Left ventricle myocardium inferior (tissue), 1 donor: ENCODE measurements around the gene TMEM43. TPM values are rescaled to one million over a fixed set of nuclear protein-coding genes. Genes with fewer than 3 reads are reported as not detected.
"Not testable (repeated sequence)": the region's sequence is repeated elsewhere in the genome, so short reads cannot be mapped to it uniquely, and the experiment has no call there.

Source experiments
- DNase-seq: peaks from one replicate; pipeline ENCODE4 v3.0.0-alpha.2; 2020
- H3K27ac ChIP-seq: fragments of 200-600 bp; replicated peaks from 2 replicates; pipeline ENCODE4 v1.8.0; 2021
- H3K27me3 ChIP-seq: fragments of 200-600 bp; 2 replicates; pipeline ENCODE4 v1.8.0; 2021; ENCODE audit warnings: low read depth
- H3K36me3 ChIP-seq: fragments of 200-600 bp; 2 replicates; pipeline ENCODE4 v1.8.0; 2021
- H3K4me1 ChIP-seq: fragments of 200-600 bp; 2 replicates; pipeline ENCODE4 v1.8.0; 2021
- H3K4me3 ChIP-seq: fragments of 200-600 bp; 2 replicates; pipeline ENCODE4 v1.8.0; 2021; ENCODE audit warnings: mild to moderate bottlenecking, moderate library complexity
- H3K9me3 ChIP-seq: fragments of 200-600 bp; replicated peaks from 2 replicates; pipeline ENCODE4 v1.8.0; 2021
- CTCF ChIP-seq: fragments of 200-600 bp; IDR thresholded peaks from 2 replicates; pipeline ENCODE4 v1.8.0; 2021; ENCODE audit warnings: antibody characterized with exemption, mild to moderate bottlenecking, borderline replicate concordance
- intact Hi-C: fragments of 100-400 bp; cut with micrococcal nuclease; formaldehyde crosslinking; loops from one replicate; pipeline ENCODE4 v1.11.0; 2022
- total RNA-seq: library from RNA; stranded (reverse); fragmentation: NEBNext Ultra II Directional; extraction: Animal tissue kit (Norgen Biotek cat#: 25700); gene quantifications from one replicate; pipeline ENCODE4 v1.2.1, GENCODE V29; 2021
- donor health status: DM: no; HTN: yes; CAD: no; lungs with severe emphysema.

The TMEM43 gene
- total RNA-seq, 1 donor from 2014 or later, result 44.4 TPM

GRCh38 chr3:14093831-14094230 is 31.0 kb upstream of the TMEM43 start:
- intact Hi-C loops, result no loop called here
- Histone ChIP-seq H3K27me3 (peaks cover 35% of the 10 kb centered on the region), H3K4me1 (no peaks in the 10 kb centered on the region), H3K9me3 (peaks cover 17% of the 10 kb centered on the region), H3K36me3 (no peaks in the 10 kb centered on the region), H3K27ac (no peak overlapping the region), H3K4me3 (no peak overlapping the region)
- TF ChIP-seq CTCF, result no peak
- no peak for DNase-seq

- no peak for TF ChIP-seq CTCF
- DNase-seq, result no peak
- Histone ChIP-seq H3K4me3 (no peak overlapping the region), H3K9me3 (peaks cover 13% of the 10 kb centered on the region), H3K36me3 (no peaks in the 10 kb centered on the region), H3K27ac (no peak overlapping the region), H3K27me3 (peaks cover 37% of the 10 kb centered on the region), H3K4me1 (no peaks in the 10 kb centered on the region)
- intact Hi-C loops, result no loop called here
Observed at GRCh38 chr3:14096742-14097141, 28.1 kb upstream of the TMEM43 start.

DNA sequence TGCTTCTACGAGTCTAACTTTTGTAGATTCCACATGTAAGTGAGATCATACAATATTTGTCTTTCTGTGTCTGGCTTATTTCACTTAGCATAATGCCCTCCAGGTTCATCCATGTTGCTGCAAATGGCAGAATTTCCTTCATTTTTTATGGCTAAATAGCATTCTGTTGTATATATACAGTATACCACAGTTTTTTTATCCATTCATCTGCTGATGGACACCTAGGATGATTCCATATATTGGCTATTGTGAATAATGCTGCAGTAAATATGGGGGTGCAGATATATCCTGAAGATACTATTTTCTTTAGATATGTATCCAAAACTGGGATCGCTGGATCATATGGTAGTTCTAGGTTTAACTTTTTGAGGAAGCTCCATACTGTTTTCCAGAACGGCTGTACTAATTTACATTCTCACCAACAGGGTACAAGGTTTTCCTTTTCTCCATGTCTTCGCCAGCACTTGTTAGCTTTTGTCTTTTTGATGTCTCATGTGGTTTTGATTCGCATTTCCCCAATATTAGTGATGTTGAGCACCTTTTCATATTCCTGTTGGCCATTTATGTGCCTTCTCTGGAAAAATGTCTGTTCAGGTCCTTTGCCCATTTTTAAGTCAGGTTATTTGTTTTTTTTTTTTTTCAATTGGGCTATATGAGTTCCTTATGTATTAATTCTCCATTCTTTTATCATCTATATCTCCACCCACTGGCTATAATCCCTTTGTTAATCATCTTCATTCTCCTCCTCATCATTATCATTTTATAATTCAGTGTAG is 27.0 kb upstream of the TMEM43 start:
- Histone ChIP-seq H3K36me3 (no peaks in the 10 kb centered on the region), H3K4me3 (no peak overlapping the region), H3K27ac (no peak overlapping the region), H3K4me1 (no peaks in the 10 kb centered on the region), H3K27me3 (peaks cover 35% of the 10 kb centered on the region), H3K9me3 (peaks cover 13% of the 10 kb centered on the region)
- intact Hi-C loops, result no loop called here
- TF ChIP-seq CTCF, result no peak
- DNase-seq, result no peak

- H3K4me3 ChIP-seq, H3K27ac ChIP-seq, H3K9me3 ChIP-seq, DNase-seq, H3K27me3 ChIP-seq, H3K4me1 ChIP-seq, intact Hi-C loops: not testable (repeated sequence)
- peaks cover 37% of the 10 kb centered on the region for H3K36me3 ChIP-seq
Observed at GRCh38 chr3:14109821-14110220, 15.0 kb upstream of the TMEM43 start.

GRCh38 chr3:14110699-14111098 is 14.2 kb upstream of the TMEM43 start:
- H3K27me3 ChIP-seq, result no peaks in the 10 kb centered on the region
- no peaks in the 10 kb centered on the region for H3K9me3 ChIP-seq
- intact Hi-C loops, result no loop called here
- no peak for TF ChIP-seq CTCF
- H3K4me3 ChIP-seq, result no peak overlapping the region
- H3K27ac ChIP-seq, result no peak overlapping the region
- no peak for DNase-seq
- H3K4me1 ChIP-seq, result no peaks in the 10 kb centered on the region
- H3K36me3 ChIP-seq, result peaks cover 46% of the 10 kb centered on the region

DNA sequence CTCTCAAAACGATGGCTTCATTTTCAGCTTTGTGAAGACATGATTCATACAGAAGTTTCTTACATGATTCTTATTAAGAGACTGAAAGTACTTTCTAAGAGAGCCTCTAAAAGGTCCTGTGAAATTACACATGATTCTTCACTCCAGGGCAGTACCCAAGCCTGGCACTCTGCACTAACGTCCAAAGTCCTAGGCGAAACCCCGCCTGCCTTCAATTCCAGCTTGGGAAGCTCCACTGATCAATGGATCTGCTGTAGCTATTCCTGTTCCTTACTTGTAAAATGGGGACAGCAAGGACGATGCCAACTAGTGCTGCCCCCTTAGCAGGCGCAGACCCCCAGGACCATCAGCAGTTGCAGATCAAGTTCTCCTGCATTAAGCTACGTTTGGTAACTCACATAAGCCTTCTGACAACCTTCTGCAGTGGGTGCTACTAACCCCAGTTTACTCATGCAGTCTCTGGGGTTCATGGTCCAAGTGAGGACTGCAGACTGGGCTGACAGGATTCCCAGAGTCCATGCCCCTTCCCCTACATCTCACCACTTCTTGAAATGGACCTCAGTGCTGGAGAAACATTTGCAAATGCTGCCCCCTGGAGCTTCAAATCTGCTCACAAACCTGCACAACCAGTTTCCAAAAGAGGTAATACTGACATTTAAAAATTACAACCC is 10.8 kb upstream of the TMEM43 start:
- intact Hi-C loops, result no loop called here
- no peak for DNase-seq
- TF ChIP-seq CTCF, result peak; percentile 18
- no peaks in the 10 kb centered on the region for H3K27me3 ChIP-seq
- peaks cover 12% of the 10 kb centered on the region for H3K4me1 ChIP-seq
- H3K4me3 ChIP-seq, result no peak overlapping the region
- no peaks in the 10 kb centered on the region for H3K9me3 ChIP-seq
- H3K27ac ChIP-seq, result no peak overlapping the region
- peaks cover 55% of the 10 kb centered on the region for H3K36me3 ChIP-seq
